ENCODE measurements around the gene KLF5. TPM values are rescaled to one million over a fixed set of nuclear protein-coding genes. Genes with fewer than 3 reads are reported as not detected.

KLF5 gene
- total and polyA plus RNA-seq, 10 of the 15 experiments (the other 5 are each of a cell fraction or from before 2014, with no cell fraction given) = 0.43 to 5.2 (median 1.0) TPM

DNA sequence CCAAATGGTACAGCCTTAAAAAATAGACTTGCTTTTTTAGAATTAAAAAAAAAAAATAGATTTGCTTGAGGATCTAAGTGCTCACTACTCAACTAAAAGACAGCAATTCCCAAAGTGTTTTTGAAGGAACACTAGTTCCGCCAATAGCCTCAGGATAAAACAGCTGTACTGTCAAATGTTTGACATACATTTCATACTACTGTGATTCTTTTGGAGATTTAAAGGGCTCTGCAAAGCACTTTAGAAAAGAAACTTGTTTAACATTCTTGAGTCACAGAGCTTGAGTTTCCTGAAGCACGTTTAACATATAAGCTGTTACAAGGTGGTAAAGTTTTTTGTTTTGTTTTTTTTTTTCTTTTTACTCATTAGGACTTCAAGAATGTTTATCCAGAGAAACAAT, 23.1 kb upstream of the KLF5 start:
- H3K9me3 ChIP-seq (replicated peaks; ENCODE audit: control insufficient read depth, insufficient read depth, low read length) = no peaks in the 10 kb centered on the region
- H3K4me2 ChIP-seq (ENCODE audit: control insufficient read depth, insufficient read depth) = no peak overlapping the region
- WGBS (ENCODE audit: insufficient coverage, insufficient replicate concordance, low lambda C conversion rate, missing lambda C conversion rate) = 100% methylated on average over 2 of the region's 2 CpGs
- no peak overlapping the region for H3K4me3 ChIP-seq
- ChIA-PET CTCF (interaction anchor here (0.7 kb wide), 1 partner anchor 29 kb away, joined by 3 read pairs; no protein-coding TSS in a partner anchor), SMC1A (ENCODE audit: uncharacterized antibody, unreplicated experiment) (interaction anchor here (0.7 to 1.6 kb wide), 3 partner anchors 23 to 372 kb away, joined by 3 read pairs; no protein-coding TSS in a partner anchor), POLR2A (interaction anchor here (0.6 kb wide), 1 partner anchor 9 kb away, joined by 9 read pairs; no protein-coding TSS in a partner anchor), RAD21 (ENCODE audit: unreplicated experiment) (no interaction called here)
- H3K9ac ChIP-seq (ENCODE audit: control insufficient read depth, insufficient read depth, low read length) = no peak overlapping the region
- H4K20me1 ChIP-seq (ENCODE audit: control insufficient read depth, insufficient read depth) = no peaks in the 10 kb centered on the region
- H3K36me3 ChIP-seq (ENCODE audit: control insufficient read depth in 2 of 2, insufficient read depth in 2 of 2, low read length in 1 of 2) = no peaks in the 10 kb centered on the region
- intact Hi-C loops (cut with micrococcal nuclease; ENCODE audit: unreplicated experiment) (no loop called here), in situ Hi-C loops (cut with MboI) (no loop called here)
- ATAC-seq (no peak), DNase-seq (ENCODE audit: low read depth, low spot score) (no peak), FAIRE-seq (no peak)
- TF ChIP-seq TBL1XR1 (IDR thresholded peaks at IDR 0.05; ENCODE audit: low read depth, low read length) (no peak), WRNIP1 (IDR thresholded peaks at IDR 0.05; ENCODE audit: borderline replicate concordance, low read depth, low read length) (no peak)
- no TSS peak for BruUV-seq (replicated peaks)
- no peaks in the 10 kb centered on the region for H3K79me2 ChIP-seq (ENCODE audit: control insufficient read depth, insufficient read depth, low read length)
- no peaks in the 10 kb centered on the region for H3K27me3 ChIP-seq (replicated peaks in 1 of 2; ENCODE audit: control insufficient read depth in 2 of 2, insufficient read depth in 2 of 2, low read length in 1 of 2)
- H2AFZ ChIP-seq (ENCODE audit: control insufficient read depth, low read depth, low read length) = no peak overlapping the region
- H3K27ac ChIP-seq (ENCODE audit: control insufficient read depth, insufficient read depth) = no peak overlapping the region
- no peaks in the 10 kb centered on the region for H3K4me1 ChIP-seq (ENCODE audit: control insufficient read depth, insufficient read depth, low read length)

DNA sequence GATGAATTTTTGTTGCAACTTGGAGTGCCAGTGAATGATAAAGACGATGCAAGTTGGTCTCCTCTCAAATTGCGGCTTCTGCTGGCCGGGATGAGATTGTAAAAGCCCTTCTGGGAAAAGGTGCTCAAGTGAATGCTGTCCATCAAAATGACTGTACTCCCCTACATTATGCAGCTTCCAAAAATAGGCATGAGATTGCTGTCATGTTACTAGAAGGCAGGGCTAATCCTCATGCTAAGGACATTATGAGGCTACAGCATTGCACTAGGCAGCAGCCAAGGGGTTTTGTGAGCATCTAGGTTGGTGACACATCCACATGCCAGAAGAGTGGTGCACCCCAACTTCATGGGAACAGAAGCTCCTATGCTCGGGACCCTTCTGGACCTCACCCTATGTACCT, 22.2 kb upstream of the KLF5 start:
- ATAC-seq (no peak), DNase-seq (ENCODE audit: low read depth, low spot score) (no peak), FAIRE-seq (no peak)
- Histone ChIP-seq H3K27me3 (replicated peaks in 1 of 2; ENCODE audit: control insufficient read depth in 2 of 2, insufficient read depth in 2 of 2, low read length in 1 of 2) (no peaks in the 10 kb centered on the region), H3K9ac (ENCODE audit: control insufficient read depth, insufficient read depth, low read length) (no peak overlapping the region), H3K27ac (ENCODE audit: control insufficient read depth, insufficient read depth) (no peak overlapping the region), H3K36me3 (ENCODE audit: control insufficient read depth in 2 of 2, insufficient read depth in 2 of 2, low read length in 1 of 2) (no peaks in the 10 kb centered on the region), H3K4me2 (ENCODE audit: control insufficient read depth, insufficient read depth) (no peak overlapping the region), H3K4me3 (no peak overlapping the region), H3K4me1 (ENCODE audit: control insufficient read depth, insufficient read depth, low read length) (no peaks in the 10 kb centered on the region), H3K79me2 (ENCODE audit: control insufficient read depth, insufficient read depth, low read length) (no peaks in the 10 kb centered on the region), H3K9me3 (replicated peaks; ENCODE audit: control insufficient read depth, insufficient read depth, low read length) (no peaks in the 10 kb centered on the region), H4K20me1 (ENCODE audit: control insufficient read depth, insufficient read depth) (no peaks in the 10 kb centered on the region), H2AFZ (ENCODE audit: control insufficient read depth, low read depth, low read length) (no peak overlapping the region)
- in situ Hi-C loops (cut with MboI) = no loop called here
- BruUV-seq (replicated peaks) = no TSS peak
- CTCF ChIA-PET = no interaction called here
- POLR2A ChIA-PET = no interaction called here
- RAD21 ChIA-PET (ENCODE audit: unreplicated experiment) = no interaction called here
- SMC1A ChIA-PET (ENCODE audit: uncharacterized antibody, unreplicated experiment) = interaction anchor here (1.6 kb wide), 1 partner anchor 226 kb away, joined by 3 read pairs; no protein-coding TSS in a partner anchor
- intact Hi-C loops (cut with micrococcal nuclease; ENCODE audit: unreplicated experiment) = no loop called here
- 69% methylated on average over 4 of the region's 4 CpGs for WGBS (ENCODE audit: insufficient coverage, insufficient replicate concordance, low lambda C conversion rate, missing lambda C conversion rate)
- TF ChIP-seq BCL11A (IDR thresholded peaks at IDR 0.05; ENCODE audit: low read depth, low read length) (no peak), TCF3 (IDR thresholded peaks at IDR 0.05; ENCODE audit: borderline replicate concordance, insufficient read depth, low read depth, low read length) (no peak), SUZ12 (IDR thresholded peaks at IDR 0.05; ENCODE audit: unreplicated experiment) (no peak), PAX5 (IDR thresholded peaks at IDR 0.05; ENCODE audit: borderline replicate concordance, low read depth, low read length) (no peak), ZNF24 (IDR thresholded peaks at IDR 0.05) (no peak), YBX1 (IDR thresholded peaks at IDR 0.05) (no peak), SMAD1 (IDR thresholded peaks at IDR 0.05; ENCODE audit: low read depth, partially characterized antibody) (no peak), CHD1 (IDR thresholded peaks at IDR 0.05; ENCODE audit: low read depth, low read length) (no peak)
- TF ChIP-seq, protein P1, sequence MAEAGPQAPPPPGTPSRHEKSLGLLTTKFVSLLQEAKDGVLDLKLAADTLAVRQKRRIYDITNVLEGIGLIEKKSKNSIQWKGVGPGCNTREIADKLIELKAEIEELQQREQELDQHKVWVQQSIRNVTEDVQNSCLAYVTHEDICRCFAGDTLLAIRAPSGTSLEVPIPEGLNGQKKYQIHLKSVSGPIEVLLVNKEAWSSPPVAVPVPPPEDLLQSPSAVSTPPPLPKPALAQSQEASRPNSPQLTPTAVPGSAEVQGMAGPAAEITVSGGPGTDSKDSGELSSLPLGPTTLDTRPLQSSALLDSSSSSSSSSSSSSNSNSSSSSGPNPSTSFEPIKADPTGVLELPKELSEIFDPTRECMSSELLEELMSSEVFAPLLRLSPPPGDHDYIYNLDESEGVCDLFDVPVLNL (IDR thresholded peaks at IDR 0.05; ENCODE audit: low read depth, low read length) = no peak
- TF ChIP-seq, protein P2, sequence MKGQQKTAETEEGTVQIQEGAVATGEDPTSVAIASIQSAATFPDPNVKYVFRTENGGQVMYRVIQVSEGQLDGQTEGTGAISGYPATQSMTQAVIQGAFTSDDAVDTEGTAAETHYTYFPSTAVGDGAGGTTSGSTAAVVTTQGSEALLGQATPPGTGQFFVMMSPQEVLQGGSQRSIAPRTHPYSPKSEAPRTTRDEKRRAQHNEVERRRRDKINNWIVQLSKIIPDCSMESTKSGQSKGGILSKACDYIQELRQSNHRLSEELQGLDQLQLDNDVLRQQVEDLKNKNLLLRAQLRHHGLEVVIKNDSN (IDR thresholded peaks at IDR 0.05; ENCODE audit: borderline replicate concordance, extremely low read length, insufficient read depth, low read depth, low read length) = no peak
- TF ChIP-seq, protein P3, sequence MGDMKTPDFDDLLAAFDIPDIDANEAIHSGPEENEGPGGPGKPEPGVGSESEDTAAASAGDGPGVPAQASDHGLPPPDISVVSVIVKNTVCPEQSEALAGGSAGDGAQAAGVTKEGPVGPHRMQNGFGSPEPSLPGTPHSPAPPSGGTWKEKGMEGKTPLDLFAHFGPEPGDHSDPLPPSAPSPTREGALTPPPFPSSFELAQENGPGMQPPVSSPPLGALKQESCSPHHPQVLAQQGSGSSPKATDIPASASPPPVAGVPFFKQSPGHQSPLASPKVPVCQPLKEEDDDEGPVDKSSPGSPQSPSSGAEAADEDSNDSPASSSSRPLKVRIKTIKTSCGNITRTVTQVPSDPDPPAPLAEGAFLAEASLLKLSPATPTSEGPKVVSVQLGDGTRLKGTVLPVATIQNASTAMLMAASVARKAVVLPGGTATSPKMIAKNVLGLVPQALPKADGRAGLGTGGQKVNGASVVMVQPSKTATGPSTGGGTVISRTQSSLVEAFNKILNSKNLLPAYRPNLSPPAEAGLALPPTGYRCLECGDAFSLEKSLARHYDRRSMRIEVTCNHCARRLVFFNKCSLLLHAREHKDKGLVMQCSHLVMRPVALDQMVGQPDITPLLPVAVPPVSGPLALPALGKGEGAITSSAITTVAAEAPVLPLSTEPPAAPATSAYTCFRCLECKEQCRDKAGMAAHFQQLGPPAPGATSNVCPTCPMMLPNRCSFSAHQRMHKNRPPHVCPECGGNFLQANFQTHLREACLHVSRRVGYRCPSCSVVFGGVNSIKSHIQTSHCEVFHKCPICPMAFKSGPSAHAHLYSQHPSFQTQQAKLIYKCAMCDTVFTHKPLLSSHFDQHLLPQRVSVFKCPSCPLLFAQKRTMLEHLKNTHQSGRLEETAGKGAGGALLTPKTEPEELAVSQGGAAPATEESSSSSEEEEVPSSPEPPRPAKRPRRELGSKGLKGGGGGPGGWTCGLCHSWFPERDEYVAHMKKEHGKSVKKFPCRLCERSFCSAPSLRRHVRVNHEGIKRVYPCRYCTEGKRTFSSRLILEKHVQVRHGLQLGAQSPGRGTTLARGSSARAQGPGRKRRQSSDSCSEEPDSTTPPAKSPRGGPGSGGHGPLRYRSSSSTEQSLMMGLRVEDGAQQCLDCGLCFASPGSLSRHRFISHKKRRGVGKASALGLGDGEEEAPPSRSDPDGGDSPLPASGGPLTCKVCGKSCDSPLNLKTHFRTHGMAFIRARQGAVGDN (IDR thresholded peaks at IDR 0.05) = no peak

Measured in GM12878 (cell line).